Stimulated activated CD4-positive, alpha-beta T cell treated with anti-CD3 and anti-CD28 coated beads, Interleukin-2, amount 100 ng/mL, for 48 hours (primary cell): ENCODE results near the gene SHMT2.

ENCODE experiments used
- DNase-seq, 2 donors: peaks; one replicate each; pipeline ENCODE4 v3.0.0-alpha.2; 2020

The SHMT2 gene

DNA sequence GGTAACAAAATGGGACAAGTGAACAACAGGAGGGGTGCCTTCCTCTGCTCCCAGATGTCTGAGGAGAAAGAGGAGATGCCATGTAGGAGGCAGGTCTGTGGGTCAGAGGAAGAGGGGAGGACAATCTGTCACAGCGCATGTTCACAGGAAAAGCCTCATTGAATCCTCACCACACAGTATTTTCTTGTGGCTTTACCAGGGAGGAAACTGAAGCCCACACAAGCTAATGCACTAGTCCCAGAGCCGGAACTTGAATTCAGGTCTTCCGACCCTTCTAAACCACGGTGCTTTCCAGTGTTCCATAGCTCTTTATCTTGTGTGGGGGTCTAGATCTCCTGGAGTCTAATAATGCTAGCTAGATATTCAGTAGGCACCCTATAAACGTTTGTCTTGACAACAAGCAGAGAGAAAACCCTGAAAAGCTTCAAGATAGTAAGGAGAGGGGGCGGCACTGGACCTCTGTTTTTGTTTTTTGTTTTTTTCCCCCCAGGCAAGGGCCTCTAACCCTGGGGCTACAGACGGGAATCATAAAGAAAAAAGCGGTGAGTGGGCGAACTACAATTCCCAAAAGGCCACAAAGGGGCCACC lies 371 bp upstream of the SHMT2 start:
- no peak for DNase-seq

- DNase-seq: no peak
Observed at GRCh38 chr12:57230381-57231155, 1.1 kb downstream of the SHMT2 start.

GRCh38 chr12:57231276-57232021 lies 1.9 kb downstream of the SHMT2 start:
- DNase-seq: no peak

GRCh38 chr12:57232156-57232756 lies 2.7 kb downstream of the SHMT2 start:
- DNase-seq: no peak

- DNase-seq: no peak
Observed at GRCh38 chr12:57233357-57234232, 4.1 kb downstream of the SHMT2 start.

DNA sequence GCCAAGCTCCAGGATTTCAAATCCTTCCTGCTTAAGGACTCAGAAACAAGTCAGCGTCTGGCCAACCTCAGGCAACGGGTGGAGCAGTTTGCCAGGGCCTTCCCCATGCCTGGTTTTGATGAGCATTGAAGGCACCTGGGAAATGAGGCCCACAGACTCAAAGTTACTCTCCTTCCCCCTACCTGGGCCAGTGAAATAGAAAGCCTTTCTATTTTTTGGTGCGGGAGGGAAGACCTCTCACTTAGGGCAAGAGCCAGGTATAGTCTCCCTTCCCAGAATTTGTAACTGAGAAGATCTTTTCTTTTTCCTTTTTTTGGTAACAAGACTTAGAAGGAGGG lies 4.7 kb downstream of the SHMT2 start:
- no peak for DNase-seq

DNA sequence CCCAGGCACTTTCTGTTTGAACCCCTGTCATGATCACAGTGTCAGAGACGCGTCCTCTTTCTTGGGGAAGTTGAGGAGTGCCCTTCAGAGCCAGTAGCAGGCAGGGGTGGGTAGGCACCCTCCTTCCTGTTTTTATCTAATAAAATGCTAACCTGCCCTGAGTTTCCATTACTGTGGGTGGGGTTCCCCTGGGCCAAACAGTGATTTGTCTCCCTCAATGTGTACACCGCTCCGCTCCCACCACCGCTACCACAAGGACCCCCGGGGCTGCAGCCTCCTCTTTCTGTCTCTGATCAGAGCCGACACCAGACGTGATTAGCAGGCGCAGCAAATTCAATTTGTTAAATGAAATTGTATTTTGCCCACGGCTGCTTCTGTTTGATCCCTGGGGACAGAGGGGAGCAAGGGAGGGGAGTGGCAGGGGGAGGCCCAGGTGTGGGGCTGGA lies 5.1 kb downstream of the SHMT2 start:
- no peak for DNase-seq

- no peak for DNase-seq
Observed at GRCh38 chr12:57235017-57235727, 5.7 kb downstream of the SHMT2 start.

- no peak for DNase-seq
Observed at GRCh38 chr12:57235728-57236131, 6.2 kb downstream of the SHMT2 start.

- no peak for DNase-seq
Observed at GRCh38 chr12:57236201-57236924, 6.9 kb downstream of the SHMT2 start.

DNA sequence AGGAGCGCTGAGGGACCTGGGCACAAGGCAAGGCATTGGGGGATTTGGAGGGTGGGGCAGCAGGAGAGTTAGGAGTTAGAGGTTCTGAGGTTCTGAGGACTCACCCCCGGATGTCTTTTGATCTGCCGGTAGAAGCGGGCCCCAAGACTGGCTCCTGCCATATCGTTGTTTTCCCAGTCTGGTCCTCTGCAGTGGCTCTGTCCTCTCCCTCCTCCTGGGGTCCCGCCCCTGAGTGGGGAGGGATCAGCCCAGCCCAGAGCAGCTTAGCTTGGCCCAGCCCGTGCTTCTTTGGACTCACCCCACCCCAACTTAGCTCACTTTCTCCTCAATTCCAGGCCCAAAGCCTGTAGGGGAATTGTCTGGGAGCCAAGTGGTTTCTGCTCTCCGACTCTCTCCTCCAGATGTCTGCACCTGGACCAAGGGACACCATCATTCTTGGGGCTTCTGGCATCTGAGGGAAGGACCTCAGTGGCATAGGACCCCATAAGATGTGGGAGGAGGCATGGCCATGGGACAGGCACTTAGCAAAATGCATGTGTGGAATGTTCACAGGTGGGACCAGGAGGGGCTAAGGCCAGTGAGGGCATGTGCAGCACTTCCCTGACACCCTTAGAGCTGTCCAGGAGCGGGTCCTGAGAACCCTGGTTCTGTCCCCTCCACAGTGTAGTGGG lies 7.5 kb downstream of the SHMT2 start:
- DNase-seq: no peak

- DNase-seq: no peak
Observed at GRCh38 chr12:57237596-57237931, 8.1 kb downstream of the SHMT2 start.

GRCh38 chr12:57237932-57238853 lies 8.7 kb downstream of the SHMT2 start:
- no peak for DNase-seq

DNA sequence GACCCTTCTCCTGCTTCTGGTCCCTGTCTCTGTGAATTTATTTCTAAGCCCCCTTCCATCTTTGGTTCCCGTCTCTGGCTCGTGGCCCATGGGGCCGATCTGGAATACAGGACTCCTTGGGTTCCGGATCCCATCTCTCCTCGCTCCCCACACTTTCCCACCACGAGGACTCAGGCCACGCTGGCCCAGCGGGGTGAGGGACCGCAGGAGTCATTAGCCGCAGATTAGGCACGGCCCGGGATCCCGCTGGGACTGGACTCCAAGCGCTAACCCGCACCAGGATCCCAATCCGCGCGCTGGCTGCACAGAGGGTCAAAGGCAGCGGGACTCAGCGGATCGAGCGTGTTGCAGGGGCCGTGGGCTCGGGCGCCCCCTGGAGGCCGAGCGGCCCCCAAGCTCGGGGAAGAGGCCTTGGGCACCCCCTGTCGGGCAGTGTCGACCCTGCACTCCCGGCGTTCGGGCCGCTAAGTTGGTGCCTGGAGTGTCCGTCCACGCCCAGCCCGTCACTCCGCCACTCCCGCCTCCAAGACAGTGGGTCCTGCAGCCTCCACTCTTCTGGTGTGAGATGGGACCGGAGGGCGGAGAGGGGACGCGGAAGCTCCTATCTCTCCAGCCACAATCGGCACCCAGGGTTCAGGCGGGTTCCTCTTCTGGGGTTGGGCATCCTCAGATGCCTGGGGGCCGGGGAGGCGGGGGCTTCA lies 9.5 kb downstream of the SHMT2 start:
- peak; percentile 92 to 95 for DNase-seq

DNA sequence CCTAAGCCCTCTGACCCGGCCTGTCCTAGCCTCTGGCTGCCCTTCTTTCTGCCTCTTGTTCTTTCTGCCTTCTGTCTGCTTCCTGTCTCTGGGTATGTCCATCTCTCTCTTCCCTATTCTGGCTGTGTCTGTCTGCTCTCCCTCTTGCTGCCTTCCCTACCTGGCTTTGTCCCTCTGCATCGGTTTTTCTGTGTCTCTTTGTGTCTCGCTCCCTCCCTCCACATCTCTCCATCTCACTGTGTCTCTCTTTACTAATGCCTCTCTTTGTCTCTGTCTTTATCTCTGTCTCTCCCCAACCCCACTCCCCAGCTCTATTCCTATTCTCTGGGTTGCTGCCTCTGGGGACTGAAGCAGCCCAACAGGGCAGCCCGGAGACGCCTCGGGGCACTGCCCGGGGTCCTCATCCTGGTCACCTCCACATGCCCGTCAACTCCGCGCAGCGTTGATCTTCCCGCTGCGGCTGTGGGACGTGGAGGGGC lies 10.1 kb downstream of the SHMT2 start:
- no peak for DNase-seq

DNA sequence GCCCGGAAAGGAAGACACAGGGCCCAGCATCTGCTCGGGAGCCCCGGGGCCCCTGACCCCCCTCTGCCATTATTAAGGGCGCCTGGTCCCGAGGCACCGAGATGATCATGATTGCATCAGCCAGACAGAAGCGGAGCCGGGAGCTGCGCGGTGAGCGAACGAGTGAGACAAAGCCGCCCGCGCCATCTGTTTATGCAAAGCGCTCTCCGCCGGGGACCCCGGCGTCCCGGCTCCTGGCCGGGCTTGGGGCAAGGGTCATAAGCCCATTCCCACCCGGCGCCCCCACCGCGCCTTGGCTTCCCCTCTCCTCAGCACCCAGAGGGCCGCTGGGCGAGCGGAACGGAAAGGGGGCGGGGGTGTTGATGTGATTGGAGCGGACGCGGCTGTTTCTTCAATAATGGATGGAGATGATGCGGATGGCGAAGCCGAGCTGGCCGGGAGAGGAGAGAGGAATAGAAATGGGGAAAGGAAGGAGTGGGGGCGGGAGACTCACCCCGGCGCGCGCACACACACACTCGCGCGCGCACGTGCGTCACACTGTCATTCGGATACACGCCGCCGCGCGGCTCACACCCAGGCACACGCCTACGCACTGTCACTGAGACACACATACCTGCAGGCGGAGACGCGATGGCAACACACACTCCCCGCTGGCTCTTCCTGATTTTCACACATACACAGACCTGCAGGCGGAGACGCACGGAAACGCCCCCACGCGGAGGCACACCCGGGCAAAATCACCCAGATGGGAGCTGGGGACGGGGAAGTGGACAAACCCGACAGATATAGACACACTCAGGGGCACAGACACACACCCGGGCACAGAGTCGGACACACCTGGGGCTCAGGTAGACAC lies 10.8 kb downstream of the SHMT2 start:
- DNase-seq: peak; percentile 60 to 61

DNA sequence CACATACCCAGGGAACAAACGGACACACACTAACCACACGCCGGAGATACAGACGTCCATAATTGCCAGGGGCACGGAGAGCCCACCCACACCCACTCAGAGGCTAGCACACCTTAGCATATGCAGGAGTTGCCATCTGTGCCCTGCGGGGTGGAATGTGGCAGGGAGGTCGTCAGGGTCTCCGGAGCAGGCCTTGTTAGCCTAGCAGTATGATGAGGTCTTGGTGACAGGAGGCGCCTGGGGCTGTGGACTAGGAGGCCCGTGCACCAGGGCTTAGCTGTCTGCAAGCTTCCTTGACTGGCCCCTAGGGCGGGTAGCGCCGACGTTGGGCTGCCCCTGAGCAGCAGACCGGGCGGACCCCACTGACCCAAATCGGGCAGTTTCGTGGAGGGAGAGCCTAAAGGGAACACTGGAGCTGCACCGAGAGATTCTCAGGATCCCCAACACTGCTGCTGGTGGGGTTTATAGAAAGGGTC lies 11.5 kb downstream of the SHMT2 start:
- no peak for DNase-seq
